Keratinocyte (primary cell): ENCODE data around the gene MAN2B1. TPM values are rescaled to one million over a fixed set of nuclear protein-coding genes. Genes with fewer than 3 reads are reported as not detected.

ENCODE experiments used
- DNase-seq: peaks from one replicate; pipeline ENCODE4 v3.0.0-alpha.2; 2011; ENCODE audit warnings: low read depth, missing footprints, low spot score
- FAIRE-seq: peaks from 2 replicates; lab custom pipeline; 2011; peaks lifted over from hg19 to GRCh38; lab: Jason Lieb, UNC
- H2AFZ ChIP-seq: 2 replicates; pipeline ENCODE4 v1.6.0; 2012; ENCODE audit warnings: low read length, control low read depth, inconsistent platforms; ENCODE audit not compliant: control insufficient read depth
- H3K27ac ChIP-seq: 2 replicates; pipeline ENCODE4 v1.5.1; 2011; ENCODE audit warnings: low read length; ENCODE audit not compliant: control insufficient read depth, insufficient read depth
- H3K27me3 ChIP-seq: 3 replicates; pipeline ENCODE4 v1.6.0; 2011; ENCODE audit warnings: low read length; ENCODE audit not compliant: control insufficient read depth, insufficient read depth; ENCODE audit errors: extremely low read depth
- H3K36me3 ChIP-seq, 2 experiments: 2 replicates in 1 of 2; 3 replicates in 1 of 2; pipeline ENCODE4 v1.5.1; 2011; ENCODE audit warnings: low read length in 2 of 2, mild to moderate bottlenecking in 1 of 2; ENCODE audit not compliant: control insufficient read depth in 2 of 2, insufficient read depth in 2 of 2; ENCODE audit errors: extremely low read depth in 1 of 2
- H3K4me1 ChIP-seq: 3 replicates; pipeline ENCODE4 v1.5.1; 2011; ENCODE audit warnings: low read length; ENCODE audit not compliant: control insufficient read depth, insufficient read depth; ENCODE audit errors: extremely low read depth
- H3K4me2 ChIP-seq: 3 replicates; pipeline ENCODE4 v1.6.0; 2011; ENCODE audit warnings: low read depth, low read length; ENCODE audit not compliant: control insufficient read depth, insufficient read depth; ENCODE audit errors: extremely low read depth
- H3K4me3 ChIP-seq, 3 experiments: fragments of 200-600 bp in 1 of 3; sonication (generic) in 1 of 3; 2 replicates in 2 of 3; 3 replicates in 1 of 3; pipeline ENCODE4 v1.5.1; 2011 to 2016; ENCODE audit warnings: low read length in 3 of 3, mild to moderate bottlenecking in 3 of 3, control low read depth in 2 of 3, inconsistent platforms in 1 of 3, low read depth in 1 of 3, mixed read lengths in 1 of 3, mixed run types in 1 of 3, moderate library complexity in 1 of 3; ENCODE audit not compliant: control insufficient read depth in 2 of 3, insufficient read depth in 2 of 3; ENCODE audit errors: extremely low read depth in 1 of 3
- H3K79me2 ChIP-seq: 2 replicates; pipeline ENCODE4 v1.6.0; 2012; ENCODE audit warnings: low read length; ENCODE audit not compliant: control insufficient read depth, insufficient read depth
- H3K9ac ChIP-seq: 3 replicates; pipeline ENCODE4 v1.6.0; 2011; ENCODE audit warnings: low read length; ENCODE audit not compliant: control insufficient read depth, insufficient read depth; ENCODE audit errors: extremely low read depth
- H3K9me1 ChIP-seq: 3 replicates; pipeline ENCODE4 v1.6.0; 2011; ENCODE audit warnings: low read length; ENCODE audit not compliant: control insufficient read depth, insufficient read depth; ENCODE audit errors: extremely low read depth
- H3K9me3 ChIP-seq: 2 replicates; pipeline ENCODE4 v1.5.1; 2012; ENCODE audit warnings: low read depth, low read length; ENCODE audit not compliant: control insufficient read depth
- H4K20me1 ChIP-seq: 3 replicates; pipeline ENCODE4 v1.6.0; 2011; ENCODE audit warnings: low read length; ENCODE audit not compliant: control insufficient read depth, insufficient read depth; ENCODE audit errors: extremely low read depth
- EZH2 ChIP-seq: IDR thresholded peaks from one replicate; pipeline ENCODE4 v1.6.1; 2012; ENCODE audit warnings: inconsistent platforms, mild to moderate bottlenecking, low read length, moderate library complexity
- dilution Hi-C: fragments of 300-500 bp; cut with MboI; formaldehyde crosslinking; loops from one replicate; pipeline ENCODE4 v1.7.0; 2020; ENCODE audit warnings: low sequenced_read_pairs; ENCODE audit not compliant: extremely low pct_ligation_motif_present
- polyA plus RNA-seq, 5 experiments: library from polyadenylated mRNA; depleted of rRNA in 3 of 5; stranded (reverse) in 3 of 5; stranded (forward) in 1 of 5; unstranded in 1 of 5; fragments of >200 nt; gene quantifications; 1 replicate in 1 of 5; 2 replicates in 3 of 5; 3 replicates in 1 of 5; pipeline versions ENCODE4 v1.2.1 to v1.2.3, GENCODE V29; 2011 to 2012; ENCODE audit warnings: missing spikeins in 2 of 5, low read depth in 1 of 5, low replicate concordance in 1 of 5
- TF ChIP-seq, protein P1 (sequence below), 3 experiments: IDR thresholded peaks in 1 of 3; conservative IDR thresholded peaks in 1 of 3; optimal IDR thresholded peaks in 1 of 3; 2 replicates in 2 of 3; 3 replicates in 1 of 3; pipeline versions ENCODE3 to v1.5.1; 2011; ENCODE audit warnings: low read length in 3 of 3, mild to moderate bottlenecking in 3 of 3, moderate library complexity in 2 of 3, control low read depth in 1 of 3, inconsistent platforms in 1 of 3; ENCODE audit not compliant: insufficient read depth in 2 of 3; ENCODE audit errors: extremely low read depth in 1 of 3

The MAN2B1 gene
- polyA plus RNA-seq, 1 donor (not counting 4 experiments of a cell fraction or from before 2014, with no cell fraction given) = 17.0 TPM

DNA sequence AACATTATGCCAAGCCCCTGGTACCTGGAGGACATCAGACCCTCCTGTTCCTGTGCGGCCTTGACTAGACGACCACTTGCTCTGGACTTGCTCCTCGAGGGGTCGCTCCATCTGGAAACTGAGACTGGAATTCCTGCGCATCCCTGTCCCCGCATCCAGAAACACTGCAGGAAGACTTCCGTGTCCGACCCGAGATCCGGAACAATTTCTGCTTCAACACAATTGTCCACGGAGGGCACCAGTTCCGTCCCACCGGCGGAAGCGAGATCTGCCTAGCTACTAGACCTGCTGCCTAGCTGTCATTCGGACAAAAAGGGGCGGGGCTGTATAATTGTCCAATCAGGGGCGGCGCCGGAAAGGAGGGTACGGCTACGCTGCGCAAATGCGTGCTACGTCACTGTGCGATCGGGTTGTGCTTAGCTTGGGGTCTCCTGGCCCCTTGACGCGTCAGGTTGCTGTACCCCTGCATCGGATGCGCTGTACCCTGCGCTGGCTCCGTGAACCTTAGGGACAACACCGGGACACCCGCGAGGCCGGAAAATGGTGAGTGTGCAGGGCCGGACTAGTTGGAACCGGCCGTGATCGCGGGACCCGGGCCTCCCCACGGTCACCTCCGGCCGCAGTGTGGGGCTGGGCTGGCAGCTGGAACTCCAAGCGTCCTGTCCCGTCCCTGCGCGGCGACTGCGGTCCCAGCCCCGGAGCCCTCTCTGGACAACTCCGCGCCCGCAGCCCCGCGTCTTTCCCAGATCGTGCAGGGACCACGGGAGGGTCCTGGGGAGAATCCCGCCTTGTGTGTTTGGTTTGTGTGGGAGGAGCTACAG, 55.8 kb downstream of the MAN2B1 start, which contains the start of the genes ZNF490 and ZNF791:
ZNF490 (minus strand) TSS at position 274 of the 821 bp plus-strand sequence; CDS start at position 141, 133 bp downstream.
ZNF791 (plus strand) TSS at position 381 of the 821 bp plus-strand sequence; CDS start at position 541, 160 bp downstream.
- H3K9ac ChIP-seq = peak within 1 kb of the TSS; percentile 97
- FAIRE-seq = peak; percentile 86
- peak within 1 kb of the TSS; percentile 90 for H3K4me2 ChIP-seq
- H2AFZ ChIP-seq = peak within 1 kb of the TSS; percentile 100
- no peaks in the 10 kb centered on the region for H4K20me1 ChIP-seq
- no peak for TF ChIP-seq EZH2
- TF ChIP-seq, protein P1, sequence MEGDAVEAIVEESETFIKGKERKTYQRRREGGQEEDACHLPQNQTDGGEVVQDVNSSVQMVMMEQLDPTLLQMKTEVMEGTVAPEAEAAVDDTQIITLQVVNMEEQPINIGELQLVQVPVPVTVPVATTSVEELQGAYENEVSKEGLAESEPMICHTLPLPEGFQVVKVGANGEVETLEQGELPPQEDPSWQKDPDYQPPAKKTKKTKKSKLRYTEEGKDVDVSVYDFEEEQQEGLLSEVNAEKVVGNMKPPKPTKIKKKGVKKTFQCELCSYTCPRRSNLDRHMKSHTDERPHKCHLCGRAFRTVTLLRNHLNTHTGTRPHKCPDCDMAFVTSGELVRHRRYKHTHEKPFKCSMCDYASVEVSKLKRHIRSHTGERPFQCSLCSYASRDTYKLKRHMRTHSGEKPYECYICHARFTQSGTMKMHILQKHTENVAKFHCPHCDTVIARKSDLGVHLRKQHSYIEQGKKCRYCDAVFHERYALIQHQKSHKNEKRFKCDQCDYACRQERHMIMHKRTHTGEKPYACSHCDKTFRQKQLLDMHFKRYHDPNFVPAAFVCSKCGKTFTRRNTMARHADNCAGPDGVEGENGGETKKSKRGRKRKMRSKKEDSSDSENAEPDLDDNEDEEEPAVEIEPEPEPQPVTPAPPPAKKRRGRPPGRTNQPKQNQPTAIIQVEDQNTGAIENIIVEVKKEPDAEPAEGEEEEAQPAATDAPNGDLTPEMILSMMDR (optimal IDR thresholded peaks at IDR 0.05 in 1 of 3, IDR thresholded peaks at IDR 0.05 in 1 of 3, conservative IDR thresholded peaks at IDR 0.05 in 1 of 3; ENCODE audit: extremely low read depth in 1 of 3, insufficient read depth in 2 of 3, low read length in 3 of 3) = peak; percentile 5 to 10 (median 10)
- no peaks in the 10 kb centered on the region for H3K9me3 ChIP-seq
- peaks cover 5 to 10% of the 10 kb centered on the region in 2 experiments for H3K36me3 ChIP-seq
- peak within 1 kb of the TSS; percentile 94 for H3K27ac ChIP-seq
- no peaks in the 10 kb centered on the region for H3K27me3 ChIP-seq
- peaks cover 9% of the 10 kb centered on the region for H3K4me1 ChIP-seq
- peak; percentile 78 for DNase-seq
- peak within 1 kb of the TSS; percentile 93 to 100 (median 99) for H3K4me3 ChIP-seq
- dilution Hi-C loops = no loop called here
- H3K9me1 ChIP-seq = no peaks in the 10 kb centered on the region
- H3K79me2 ChIP-seq = peaks cover 57% of the 10 kb centered on the region

DNA sequence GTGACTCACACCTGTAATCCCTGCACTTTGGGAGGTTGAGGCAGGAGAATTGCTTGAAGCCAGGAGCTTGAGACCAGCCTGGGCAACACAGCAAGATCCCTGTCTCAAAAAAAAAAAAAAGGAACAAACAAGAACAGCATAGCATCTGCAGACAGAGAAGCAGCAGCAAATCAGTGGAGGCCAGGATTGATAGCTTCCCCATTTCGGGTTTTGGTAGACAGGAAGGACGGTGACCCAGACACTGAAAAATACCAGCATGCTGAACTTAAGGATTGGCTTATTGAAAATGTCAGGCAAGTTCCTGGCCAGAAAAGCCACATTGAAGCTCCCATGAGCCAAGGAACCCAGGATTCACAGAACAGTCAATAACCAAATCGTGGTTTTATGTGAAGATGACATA, 58.9 kb downstream of the MAN2B1 start:
- TF ChIP-seq, protein P1 (optimal IDR thresholded peaks at IDR 0.05 in 1 of 3, IDR thresholded peaks at IDR 0.05 in 1 of 3, conservative IDR thresholded peaks at IDR 0.05 in 1 of 3; ENCODE audit: extremely low read depth in 1 of 3, insufficient read depth in 2 of 3, low read length in 3 of 3) = no peak
- no peak for TF ChIP-seq EZH2

More for the DNA sequence above, 58.9 kb downstream of the MAN2B1 start:
- peaks cover 9% of the 10 kb centered on the region for H3K4me1 ChIP-seq
- H3K9me3 ChIP-seq = no peaks in the 10 kb centered on the region
- peaks cover 3 to 5% of the 10 kb centered on the region in 2 experiments for H3K36me3 ChIP-seq
- H3K27ac ChIP-seq = no peak overlapping the region
- DNase-seq (no peak), FAIRE-seq (no peak)
- H3K9me1 ChIP-seq = no peaks in the 10 kb centered on the region
- H3K4me2 ChIP-seq = no peak overlapping the region
- H3K27me3 ChIP-seq = no peaks in the 10 kb centered on the region
- no peak overlapping the region for H2AFZ ChIP-seq
- H3K79me2 ChIP-seq = peaks cover 32% of the 10 kb centered on the region
- H4K20me1 ChIP-seq = no peaks in the 10 kb centered on the region
- H3K4me3 ChIP-seq = no peak overlapping the region
- dilution Hi-C loops = no loop called here
- H3K9ac ChIP-seq = no peak overlapping the region
